H1 (cell line): ENCODE data around the gene MED17.

Experiments
- CTCF ChIP-seq, 3 experiments: IDR thresholded peaks; 1 replicate in 2 of 3; 2 replicates in 1 of 3; pipeline versions ENCODE4 v1.5.1 to v1.6.1; 2011; ENCODE audit warnings: low read length in 3 of 3, mild to moderate bottlenecking in 3 of 3, inconsistent platforms in 2 of 3, low read depth in 1 of 3, moderate library complexity in 1 of 3; ENCODE audit not compliant: insufficient read depth in 1 of 3; ENCODE audit errors: control extremely low read depth in 1 of 3
- E2F6 ChIP-seq: IDR thresholded peaks from 2 replicates; pipeline ENCODE4 v1.6.1; 2012; ENCODE audit warnings: inconsistent platforms
- EP300 ChIP-seq, 2 experiments: IDR thresholded peaks; 1 replicate in 1 of 2; 2 replicates in 1 of 2; pipeline ENCODE4 v1.6.1; 2011 to 2012; ENCODE audit warnings: low read depth in 2 of 2, low read length in 2 of 2, mild to moderate bottlenecking in 2 of 2, borderline replicate concordance in 1 of 2, inconsistent platforms in 1 of 2, moderate library complexity in 1 of 2
- GTF2F1 ChIP-seq: IDR thresholded peaks from 2 replicates; pipeline ENCODE4 v1.6.1; 2012; ENCODE audit warnings: low read depth, low read length, improper control_type of control experiment, borderline replicate concordance
- JUN ChIP-seq: IDR thresholded peaks from 2 replicates; pipeline ENCODE4 v1.6.1; 2011; ENCODE audit warnings: low read depth, mild to moderate bottlenecking, improper control_type of control experiment, low read length
- POLR2A ChIP-seq, 2 experiments: IDR thresholded peaks; 1 replicate in 1 of 2; 2 replicates in 1 of 2; pipeline ENCODE4 v1.6.1; 2011; ENCODE audit warnings: low read depth in 2 of 2, low read length in 2 of 2, mild to moderate bottlenecking in 2 of 2; ENCODE audit errors: control extremely low read depth in 1 of 2
- RAD21 ChIP-seq, 2 experiments: IDR thresholded peaks in 1 of 2; conservative IDR thresholded peaks in 1 of 2; 2 replicates each; pipeline ENCODE4 v1.6.1; 2011; ENCODE audit warnings: low read depth in 2 of 2, low read length in 2 of 2, improper control_type of control experiment in 1 of 2, inconsistent platforms in 1 of 2, mild to moderate bottlenecking in 1 of 2, moderate library complexity in 1 of 2
- RFX5 ChIP-seq: IDR thresholded peaks from 2 replicates; pipeline ENCODE4 v1.6.1; 2011; ENCODE audit warnings: low read depth, low read length, improper control_type of control experiment, borderline replicate concordance
- RXRA ChIP-seq: IDR thresholded peaks from 2 replicates; pipeline ENCODE4 v1.6.1; 2011; ENCODE audit warnings: low read depth, mild to moderate bottlenecking, low read length, moderate library complexity; ENCODE audit not compliant: insufficient read depth
- SIRT6 ChIP-seq: IDR thresholded peaks from one replicate; pipeline ENCODE4 v1.7.1; 2012; ENCODE audit warnings: low read length, inconsistent platforms
- SP1 ChIP-seq: IDR thresholded peaks from 2 replicates; pipeline ENCODE4 v1.6.1; 2011; ENCODE audit warnings: low read depth, low read length
- SP4 ChIP-seq: IDR thresholded peaks from 2 replicates; pipeline ENCODE4 v1.6.1; 2012; ENCODE audit warnings: low read length, inconsistent platforms
- TBP ChIP-seq: IDR thresholded peaks from 2 replicates; pipeline ENCODE4 v1.6.1; 2011; ENCODE audit warnings: low read depth, low read length, improper control_type of control experiment
- ZNF274 ChIP-seq: IDR thresholded peaks from 2 replicates; pipeline ENCODE4 v1.7.0; 2012; ENCODE audit warnings: low read length, borderline replicate concordance; ENCODE audit errors: extremely low read depth

- TF ChIP-seq SIRT6 (no peak), SP4 (no peak), E2F6 (no peak), RXRA (no peak), CTCF (IDR thresholded peaks at IDR 0.05; ENCODE audit: control extremely low read depth in 1 of 3, insufficient read depth in 1 of 3, low read depth in 1 of 3, low read length in 3 of 3) (no peak), SP1 (no peak), RAD21 (IDR thresholded peaks at IDR 0.05 in 1 of 2, conservative IDR thresholded peaks at IDR 0.05 in 1 of 2; ENCODE audit: low read depth in 2 of 2, low read length in 2 of 2) (no peak), TBP (no peak), RFX5 (no peak), ZNF274 (no peak), POLR2A (IDR thresholded peaks at IDR 0.05; ENCODE audit: control extremely low read depth in 1 of 2, low read depth in 2 of 2, low read length in 2 of 2) (no peak), EP300 (IDR thresholded peaks at IDR 0.05; ENCODE audit: borderline replicate concordance in 1 of 2, low read depth in 2 of 2, low read length in 2 of 2) (no peak), GTF2F1 (no peak), JUN (no peak)
Measured at GRCh38 chr11:93861808-93862207, 77.7 kb downstream of the MED17 start.
